ENCODE results near the gene FOXQ1.

The FOXQ1 gene

DNA sequence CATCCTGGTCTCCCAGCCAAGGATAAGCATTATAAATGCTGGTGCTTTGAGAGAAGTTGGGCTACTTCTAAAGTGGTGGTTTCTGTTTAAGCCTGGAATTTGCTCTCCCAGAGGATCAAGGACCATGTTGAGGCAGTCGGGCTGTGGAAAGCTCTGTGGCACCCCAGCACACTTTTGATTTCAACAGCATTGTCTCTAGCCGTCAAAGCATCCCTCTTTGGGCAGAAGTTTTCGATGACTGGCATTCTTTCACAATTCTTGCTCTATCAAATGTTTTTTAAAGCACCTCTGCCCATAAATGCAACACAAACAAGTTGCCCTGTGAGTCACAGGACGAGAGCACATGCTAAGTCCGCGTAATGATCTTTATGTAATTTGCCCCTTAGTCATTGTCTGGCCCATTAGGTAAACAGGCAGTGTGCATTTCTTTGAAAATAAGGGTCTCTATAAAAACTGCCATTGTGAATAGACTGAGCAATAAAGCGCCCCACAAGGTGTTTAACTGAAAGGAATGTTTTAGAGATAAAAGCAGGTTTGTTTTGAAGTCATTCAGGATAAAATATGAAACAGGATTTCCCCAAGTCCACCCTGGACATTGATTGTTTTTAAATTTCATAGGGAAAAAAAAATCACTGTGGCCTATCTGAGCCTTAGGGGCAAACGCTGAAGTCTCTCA lies 44.7 kb upstream of the FOXQ1 start:
- DNase-seq (ENCODE audit: low read depth in 2 of 2) = no peak
- TF ChIP-seq, protein P1, sequence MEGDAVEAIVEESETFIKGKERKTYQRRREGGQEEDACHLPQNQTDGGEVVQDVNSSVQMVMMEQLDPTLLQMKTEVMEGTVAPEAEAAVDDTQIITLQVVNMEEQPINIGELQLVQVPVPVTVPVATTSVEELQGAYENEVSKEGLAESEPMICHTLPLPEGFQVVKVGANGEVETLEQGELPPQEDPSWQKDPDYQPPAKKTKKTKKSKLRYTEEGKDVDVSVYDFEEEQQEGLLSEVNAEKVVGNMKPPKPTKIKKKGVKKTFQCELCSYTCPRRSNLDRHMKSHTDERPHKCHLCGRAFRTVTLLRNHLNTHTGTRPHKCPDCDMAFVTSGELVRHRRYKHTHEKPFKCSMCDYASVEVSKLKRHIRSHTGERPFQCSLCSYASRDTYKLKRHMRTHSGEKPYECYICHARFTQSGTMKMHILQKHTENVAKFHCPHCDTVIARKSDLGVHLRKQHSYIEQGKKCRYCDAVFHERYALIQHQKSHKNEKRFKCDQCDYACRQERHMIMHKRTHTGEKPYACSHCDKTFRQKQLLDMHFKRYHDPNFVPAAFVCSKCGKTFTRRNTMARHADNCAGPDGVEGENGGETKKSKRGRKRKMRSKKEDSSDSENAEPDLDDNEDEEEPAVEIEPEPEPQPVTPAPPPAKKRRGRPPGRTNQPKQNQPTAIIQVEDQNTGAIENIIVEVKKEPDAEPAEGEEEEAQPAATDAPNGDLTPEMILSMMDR (IDR thresholded peaks at IDR 0.05; ENCODE audit: low read depth, low read length) = no peak
- H3K4me3 ChIP-seq (replicated peaks in 1 of 2; ENCODE audit: low read depth in 2 of 2, low read length in 2 of 2) = no peak overlapping the region

DNA sequence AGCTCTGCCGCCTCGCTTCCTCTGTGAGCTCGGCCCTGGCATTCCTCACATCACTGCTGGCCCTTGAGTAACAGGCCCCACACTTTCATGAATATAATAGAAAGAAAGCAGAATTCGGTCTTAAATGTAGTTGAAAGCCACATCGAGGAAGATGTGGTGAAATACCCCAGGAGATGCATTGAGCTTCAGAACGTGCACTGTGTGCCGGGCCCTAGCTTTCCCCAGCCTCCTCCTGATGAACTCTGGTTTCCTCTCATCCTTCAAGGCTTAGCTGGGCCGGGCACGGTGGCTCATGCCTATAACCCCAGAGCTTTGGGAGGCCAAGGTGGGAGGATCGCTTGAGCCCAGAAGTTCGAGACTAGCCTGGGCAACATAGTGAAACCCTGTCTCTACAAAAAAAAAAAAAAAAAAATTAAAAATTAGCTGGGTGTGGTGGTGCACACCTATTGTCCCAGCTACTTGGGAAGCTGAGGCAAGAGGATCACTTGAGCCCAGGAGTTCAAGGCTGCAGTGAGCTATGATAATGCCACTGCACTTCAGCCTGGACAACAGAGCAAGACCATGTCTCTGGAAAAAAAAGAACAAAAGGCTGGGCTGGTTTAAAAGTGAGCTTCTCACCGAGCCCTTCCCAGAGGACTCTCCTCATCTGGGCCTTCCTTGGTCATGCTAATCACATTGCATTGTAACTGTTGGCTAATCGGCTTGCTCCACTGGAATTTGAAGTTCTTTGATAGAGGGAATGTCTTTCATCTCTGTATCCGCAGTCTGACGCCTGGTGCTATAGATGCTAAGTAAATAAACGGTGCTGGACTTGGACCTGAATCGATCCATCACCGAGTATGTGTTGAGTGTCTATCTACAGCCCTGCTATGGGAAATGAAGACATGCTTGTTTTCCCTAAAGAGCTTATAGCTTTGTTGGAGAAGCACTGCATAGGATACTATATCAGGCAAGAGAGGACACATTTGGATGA lies 43.8 kb upstream of the FOXQ1 start:
- DNase-seq (ENCODE audit: low read depth in 2 of 2) = no peak
- no peak overlapping the region for H3K4me3 ChIP-seq (replicated peaks in 1 of 2; ENCODE audit: low read depth in 2 of 2, low read length in 2 of 2)
- TF ChIP-seq, protein P1 (IDR thresholded peaks at IDR 0.05; ENCODE audit: low read depth, low read length) = no peak

DNA sequence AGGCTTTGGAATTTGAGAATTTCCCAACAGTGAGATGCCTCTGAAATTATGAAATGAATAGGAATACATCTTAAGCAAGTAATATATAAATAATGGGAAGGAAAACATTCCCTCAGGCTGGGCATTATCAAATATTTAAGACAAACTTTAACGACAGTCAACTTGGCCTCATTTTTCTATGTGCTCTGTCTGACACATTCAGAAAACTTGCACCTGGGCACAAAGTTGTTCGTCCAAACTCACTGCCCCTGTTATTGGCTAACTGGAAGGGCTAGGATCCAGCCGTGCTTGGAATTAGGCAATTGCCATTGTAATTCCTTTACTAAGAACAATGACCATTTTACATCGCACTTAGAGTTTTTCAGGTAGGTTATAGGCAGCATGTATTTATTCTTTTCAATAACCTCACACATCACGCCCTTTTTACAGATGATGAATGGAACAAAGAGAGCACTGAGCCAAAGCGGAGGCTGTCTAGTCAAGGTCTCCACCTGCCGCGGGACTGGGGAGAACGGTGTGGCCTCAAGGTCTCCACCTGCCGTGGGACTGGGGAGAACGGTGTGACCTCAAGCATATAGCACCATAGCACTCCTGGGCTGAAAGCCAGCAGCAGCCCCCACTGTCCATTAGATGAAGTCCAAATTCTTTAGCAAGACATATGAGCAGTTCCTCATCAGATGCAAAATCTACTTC lies 40.7 kb upstream of the FOXQ1 start:
- TF ChIP-seq, protein P1 (IDR thresholded peaks at IDR 0.05; ENCODE audit: low read depth, low read length) = no peak
- no peak for DNase-seq (ENCODE audit: low read depth in 2 of 2)
- no peak overlapping the region for H3K4me3 ChIP-seq (replicated peaks in 1 of 2; ENCODE audit: low read depth in 2 of 2, low read length in 2 of 2)

DNA sequence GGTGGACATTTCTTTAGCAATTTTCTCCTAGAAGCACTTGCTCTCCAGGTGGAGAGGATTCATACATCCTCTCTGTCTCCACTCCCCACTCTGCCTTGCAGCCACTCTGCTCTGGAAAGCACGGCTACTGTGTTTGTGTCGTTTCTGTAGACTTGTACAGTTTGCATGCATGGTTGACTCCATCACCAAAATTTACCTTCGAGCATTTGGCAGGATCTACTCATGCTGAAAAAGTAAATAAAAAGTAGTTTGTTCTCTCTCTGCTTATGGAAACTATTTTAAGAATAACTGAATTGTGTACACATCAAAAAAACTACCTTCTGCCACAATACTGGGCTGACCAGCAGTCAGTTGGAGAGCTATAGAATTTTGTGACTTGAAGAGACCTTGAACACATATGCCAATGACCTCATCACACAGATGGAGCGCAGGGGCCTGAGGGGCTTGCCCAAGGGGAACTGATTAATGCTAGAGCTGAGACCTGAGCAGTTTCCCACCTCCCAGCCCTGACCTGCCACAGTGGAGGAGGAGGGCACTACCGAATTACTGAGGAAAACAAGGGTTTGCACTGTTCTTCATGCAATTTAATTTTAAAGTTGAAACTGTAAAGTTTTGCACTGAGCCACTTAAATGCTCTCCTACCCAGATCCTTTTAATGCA lies 33.7 kb upstream of the FOXQ1 start:
- TF ChIP-seq, protein P1 (IDR thresholded peaks at IDR 0.05; ENCODE audit: low read depth, low read length) = no peak
- H3K4me3 ChIP-seq (replicated peaks in 1 of 2; ENCODE audit: low read depth in 2 of 2, low read length in 2 of 2) = no peak overlapping the region
- no peak for DNase-seq (ENCODE audit: low read depth in 2 of 2)

DNA sequence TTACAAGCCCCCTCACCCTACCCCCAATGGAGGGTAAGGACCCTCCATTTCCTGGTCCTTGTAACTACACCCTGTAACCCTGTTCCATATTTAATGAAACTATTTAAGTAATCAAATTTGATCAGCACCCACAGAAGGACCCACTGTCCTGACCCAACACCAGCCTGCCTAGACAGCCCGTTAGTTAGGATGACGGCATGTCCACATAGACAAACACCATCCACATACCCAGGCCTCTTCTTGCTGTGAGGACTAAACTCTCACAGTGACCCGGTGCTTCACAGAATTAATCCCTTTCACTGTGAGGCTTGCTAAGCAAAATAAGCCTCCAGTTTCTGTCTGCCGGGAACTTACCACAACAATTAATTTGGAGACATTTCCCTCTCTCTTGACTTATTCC lies 32.8 kb upstream of the FOXQ1 start:
- DNase-seq (ENCODE audit: low read depth in 2 of 2) = no peak
- TF ChIP-seq, protein P1 (IDR thresholded peaks at IDR 0.05; ENCODE audit: low read depth, low read length) = no peak
- no peak overlapping the region for H3K4me3 ChIP-seq (replicated peaks in 1 of 2; ENCODE audit: low read depth in 2 of 2, low read length in 2 of 2)

DNA sequence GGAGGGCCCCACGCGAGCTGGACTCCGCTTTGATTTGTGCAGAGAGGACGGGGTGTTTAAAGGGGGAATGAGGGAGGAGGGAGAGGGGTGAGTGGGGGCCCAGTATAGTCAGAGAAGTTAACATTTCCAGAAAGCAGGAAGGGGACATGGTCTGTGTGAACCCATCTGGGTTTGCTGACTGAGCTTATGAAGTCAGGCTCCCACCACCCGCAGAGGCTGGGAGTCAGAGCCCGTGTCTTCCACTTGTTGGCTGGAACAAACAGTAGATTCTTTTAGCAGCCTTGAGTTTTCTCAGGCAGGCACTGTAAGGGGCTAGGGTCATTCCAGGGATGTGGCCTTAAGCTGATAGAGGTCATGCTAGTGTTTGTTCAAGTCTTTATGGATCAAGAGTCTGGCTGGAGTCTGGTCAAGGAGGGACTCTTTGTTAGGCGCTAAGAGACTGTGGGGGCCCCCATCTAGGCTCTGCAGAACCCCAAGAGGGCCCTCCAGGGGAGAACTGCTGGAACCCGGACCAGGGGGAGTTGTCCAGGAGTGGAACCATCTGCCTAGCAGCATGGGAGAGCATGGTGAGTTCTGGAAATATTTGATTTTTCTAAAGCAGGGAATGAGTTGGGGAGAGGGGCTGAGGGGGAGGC lies 31.1 kb upstream of the FOXQ1 start:
- TF ChIP-seq, protein P1 (IDR thresholded peaks at IDR 0.05; ENCODE audit: low read depth, low read length) = no peak
- no peak for DNase-seq (ENCODE audit: low read depth in 2 of 2)

More for the DNA sequence above, 31.1 kb upstream of the FOXQ1 start:
- H3K4me3 ChIP-seq (replicated peaks in 1 of 2; ENCODE audit: low read depth in 2 of 2, low read length in 2 of 2) = no peak overlapping the region
